ENCODE data around the gene COL6A3.
A peak's percentile ranks its signal among the peaks of the same experiment; 100 is the strongest.

- TF ChIP-seq CTCF (optimal IDR thresholded peaks at IDR 0.05 in 1 of 3, IDR thresholded peaks at IDR 0.05 in 1 of 3, conservative IDR thresholded peaks at IDR 0.05 in 1 of 3; ENCODE audit: extremely low read depth in 1 of 3, insufficient read depth in 2 of 3, low read length in 3 of 3), result peak; percentile 81 to 94 (median 92)
- no peak for TF ChIP-seq EZH2 (IDR thresholded peaks at IDR 0.05; ENCODE audit: low read length)
These were observed 7.7 kb upstream of the COL6A3 start for GRCh38 chr2:237421542-237422116.
